Central memory CD4-positive, alpha-beta T cell (primary cell): ENCODE data around the gene LDLR.
"Not testable (repeated sequence)": the region's sequence is repeated elsewhere in the genome, so short reads cannot be mapped to it uniquely, and the experiment has no call there.

ENCODE experiments used
- DNase-seq: peaks from one replicate; pipeline ENCODE4 v3.0.0; 2022

The LDLR gene

DNA sequence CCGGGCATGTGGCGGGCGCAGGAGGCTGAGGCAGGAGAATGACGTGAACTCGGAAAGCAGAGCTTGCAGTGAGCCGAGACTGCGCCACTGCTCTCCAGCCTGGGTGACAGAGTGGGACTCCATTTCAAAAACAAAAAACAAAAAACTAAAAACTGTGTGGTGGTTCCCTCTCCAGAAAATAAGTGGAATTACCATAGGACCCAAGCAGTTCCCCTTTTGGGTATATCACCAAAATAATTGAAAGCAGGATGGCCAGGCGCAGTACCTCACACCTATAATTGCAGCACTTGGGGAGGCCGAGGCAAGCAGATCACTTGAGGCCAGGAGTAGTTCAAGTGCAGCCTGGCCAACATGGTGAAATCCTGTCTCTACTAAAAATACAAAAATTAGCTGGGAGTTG, 15.7 kb upstream of the LDLR start:
- no peak for DNase-seq

DNA sequence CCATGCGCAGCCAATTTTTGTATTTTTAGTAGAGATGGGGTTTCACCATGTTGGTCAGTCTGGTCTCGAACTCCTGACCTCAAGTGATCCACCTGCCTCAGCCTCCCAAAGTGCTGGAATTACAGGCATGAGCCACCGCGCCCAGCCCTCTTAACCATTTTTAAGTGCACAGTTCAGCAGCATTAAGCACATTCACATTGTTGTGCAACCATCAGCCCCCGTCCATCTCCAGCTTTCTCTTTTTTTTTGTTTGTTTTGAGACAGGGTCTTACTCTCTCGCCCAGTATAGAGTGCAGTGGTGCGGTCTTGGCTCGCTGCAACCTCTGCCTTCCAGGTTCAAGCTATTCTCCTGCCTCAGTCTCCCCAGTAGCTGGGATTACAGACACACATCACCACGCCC, 12.5 kb upstream of the LDLR start:
- DNase-seq: not testable (repeated sequence)

DNA sequence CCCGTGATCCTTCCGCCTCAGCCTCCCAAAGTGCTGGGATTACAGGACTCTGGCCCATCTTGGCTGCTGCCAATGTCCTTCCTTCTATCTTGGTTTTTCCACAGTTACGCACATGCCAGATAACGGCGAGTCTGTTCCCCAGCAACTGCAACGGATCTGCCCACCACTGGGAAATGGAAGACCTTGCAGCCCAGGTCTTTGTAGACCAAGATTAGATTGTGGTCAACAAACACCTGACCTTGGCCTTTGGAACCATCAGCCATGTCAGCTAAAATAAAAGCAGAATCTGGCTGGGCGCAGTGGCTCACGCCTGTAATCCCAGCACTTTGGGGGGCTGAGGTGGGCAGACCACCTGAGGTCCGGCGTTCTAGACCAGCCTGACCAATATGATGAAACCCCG, 10.4 kb upstream of the LDLR start:
- no peak for DNase-seq

DNA sequence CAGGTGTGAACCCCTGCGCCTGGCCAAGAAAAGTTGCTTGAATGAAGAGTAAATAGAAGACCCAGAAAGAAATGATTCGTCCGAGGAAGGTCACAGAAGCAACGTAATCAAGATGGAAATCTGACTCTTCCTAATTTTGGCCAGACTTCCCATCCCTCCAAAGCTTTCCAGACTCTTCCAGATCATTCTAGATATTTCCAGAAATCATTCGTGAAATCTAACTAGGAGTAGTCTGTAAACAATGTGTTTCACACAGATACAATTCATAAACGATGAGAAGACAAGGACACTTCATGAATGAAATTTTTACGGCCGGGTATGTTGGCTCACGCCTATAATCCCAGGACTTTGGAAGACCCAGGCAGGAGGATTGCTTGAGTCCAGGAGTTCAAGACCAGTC, 9.3 kb upstream of the LDLR start:
- DNase-seq: no peak

DNA sequence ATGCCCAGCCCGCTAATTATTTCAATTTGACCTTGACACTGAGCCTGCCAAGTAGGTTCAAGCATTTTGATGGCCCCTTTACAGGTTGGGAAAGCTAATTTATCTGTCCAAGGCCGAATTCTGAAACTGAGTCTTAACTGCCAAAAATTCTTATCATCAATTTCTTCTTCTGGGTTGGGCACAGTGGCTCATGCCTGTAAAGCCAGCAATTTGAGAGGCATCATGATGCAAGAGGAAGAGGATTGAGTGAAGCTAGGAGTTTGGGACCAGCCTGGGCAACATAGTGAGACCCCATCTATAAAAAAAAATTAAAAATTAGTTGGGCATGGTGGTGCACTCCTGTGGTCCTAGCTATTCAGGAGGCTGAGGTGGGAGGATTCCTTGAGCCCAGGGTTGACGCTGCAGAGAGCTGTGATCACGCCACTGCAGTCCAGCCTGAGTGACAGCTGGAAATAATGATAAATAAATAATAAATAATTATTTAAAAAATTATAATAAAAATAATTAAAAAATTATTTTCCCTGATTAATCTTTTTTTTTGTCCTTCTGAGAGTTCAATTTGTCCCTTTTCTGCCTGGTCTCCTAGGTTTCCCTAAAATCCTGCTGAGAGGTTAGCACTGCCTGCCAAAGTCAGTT, 1.3 kb upstream of the LDLR start:
- DNase-seq: no peak

DNA sequence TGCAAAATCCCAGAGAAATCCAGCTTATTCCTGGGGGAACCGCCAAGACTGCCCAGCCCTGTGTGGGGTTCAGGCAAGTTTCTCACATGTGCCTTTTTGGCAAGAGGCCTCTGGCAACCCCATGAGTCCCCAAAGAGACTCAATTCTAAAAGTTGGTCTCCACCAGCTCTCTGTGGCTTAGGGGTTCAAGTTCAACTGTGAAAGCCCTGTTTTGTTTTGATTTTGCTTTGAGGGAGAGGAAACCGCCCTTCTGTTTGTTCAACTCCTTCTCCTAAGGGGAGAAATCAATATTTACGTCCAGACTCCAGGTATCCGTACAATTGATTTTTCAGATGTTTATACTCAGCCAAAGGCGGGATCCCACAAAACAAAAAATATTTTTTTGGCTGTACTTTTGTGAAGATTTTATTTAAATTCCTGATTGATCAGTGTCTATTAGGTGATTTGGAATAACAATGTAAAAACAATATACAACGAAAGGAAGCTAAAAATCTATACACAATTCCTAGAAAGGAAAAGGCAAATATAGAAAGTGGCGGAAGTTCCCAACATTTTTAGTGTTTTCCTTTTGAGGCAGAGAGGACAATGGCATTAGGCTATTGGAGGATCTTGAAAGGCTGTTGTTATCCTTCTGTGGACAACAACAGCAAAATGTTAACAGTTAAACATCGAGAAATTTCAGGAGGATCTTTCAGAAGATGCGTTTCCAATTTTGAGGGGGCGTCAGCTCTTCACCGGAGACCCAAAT, 583 bp upstream of the LDLR start:
- DNase-seq: no peak

DNA sequence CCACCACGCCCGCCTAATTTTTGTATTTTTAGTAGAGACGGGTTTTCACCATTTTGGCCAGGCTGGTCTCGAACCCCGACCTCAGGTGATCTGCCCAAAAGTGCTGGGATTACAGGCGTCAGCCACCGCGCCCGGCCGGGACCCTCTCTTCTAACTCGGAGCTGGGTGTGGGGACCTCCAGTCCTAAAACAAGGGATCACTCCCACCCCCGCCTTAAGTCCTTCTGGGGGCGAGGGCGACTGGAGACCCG, 676 bp downstream of the LDLR start:
- DNase-seq: not testable (repeated sequence)

DNA sequence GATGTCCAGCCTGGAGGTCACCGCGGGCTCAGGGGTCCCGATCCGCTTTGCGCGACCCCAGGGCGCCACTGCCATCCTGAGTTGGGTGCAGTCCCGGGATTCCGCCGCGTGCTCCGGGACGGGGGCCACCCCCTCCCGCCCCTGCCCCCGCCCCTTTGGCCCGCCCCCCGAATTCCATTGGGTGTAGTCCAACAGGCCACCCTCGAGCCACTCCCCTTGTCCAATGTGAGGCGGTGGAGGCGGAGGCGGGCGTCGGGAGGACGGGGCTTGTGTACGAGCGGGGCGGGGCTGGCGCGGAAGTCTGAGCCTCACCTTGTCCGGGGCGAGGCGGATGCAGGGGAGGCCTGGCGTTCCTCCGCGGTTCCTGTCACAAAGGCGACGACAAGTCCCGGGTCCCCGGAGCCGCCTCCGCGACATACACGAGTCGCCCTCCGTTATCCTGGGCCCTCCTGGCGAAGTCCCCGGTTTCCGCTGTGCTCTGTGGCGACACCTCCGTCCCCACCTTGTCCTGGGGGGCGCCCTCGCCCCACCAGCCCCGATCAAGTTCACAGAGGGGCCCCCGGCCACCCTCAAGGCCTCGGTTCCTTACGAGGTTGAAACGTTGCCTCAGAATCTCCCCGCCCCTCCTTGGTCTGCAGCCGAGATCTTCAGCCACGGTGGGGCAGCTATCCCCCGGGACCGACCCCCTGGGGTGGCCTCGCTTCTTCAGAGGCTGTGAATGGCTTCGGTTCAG, 1.2 kb downstream of the LDLR start:
- DNase-seq: peak; percentile 97

DNA sequence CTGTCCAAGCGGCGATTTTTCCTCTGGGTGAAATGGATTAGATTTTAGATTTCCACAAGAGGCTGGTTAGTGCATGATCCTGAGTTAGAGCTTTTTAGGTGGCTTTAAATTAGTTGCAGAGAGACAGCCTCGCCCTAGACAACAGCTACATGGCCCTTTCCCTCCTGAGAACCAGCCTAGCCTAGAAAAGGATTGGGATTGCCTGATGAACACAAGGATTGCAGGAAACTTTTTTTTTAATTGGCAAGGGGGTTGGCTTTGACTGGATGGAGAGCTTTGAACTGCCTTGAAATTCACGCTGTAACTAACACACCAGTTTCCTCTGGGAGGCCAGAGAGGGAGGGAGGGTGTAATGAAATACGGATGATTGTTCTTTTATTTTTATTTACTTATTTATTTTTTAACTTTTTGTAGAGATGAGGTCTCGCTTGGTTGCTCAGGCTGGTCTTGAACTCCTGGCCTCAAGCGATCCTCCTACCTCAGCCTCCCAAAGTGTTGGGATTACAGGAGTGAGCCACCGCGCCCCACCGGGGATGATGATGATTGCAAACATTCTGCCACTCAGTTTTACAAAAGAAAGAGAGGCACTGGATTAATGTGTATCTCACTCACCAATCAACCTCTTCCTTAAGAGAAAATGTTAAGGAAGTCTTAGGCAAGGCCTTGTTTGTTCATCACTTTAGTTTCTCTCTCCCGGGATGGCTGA, 1.9 kb downstream of the LDLR start:
- peak; percentile 27 for DNase-seq

DNA sequence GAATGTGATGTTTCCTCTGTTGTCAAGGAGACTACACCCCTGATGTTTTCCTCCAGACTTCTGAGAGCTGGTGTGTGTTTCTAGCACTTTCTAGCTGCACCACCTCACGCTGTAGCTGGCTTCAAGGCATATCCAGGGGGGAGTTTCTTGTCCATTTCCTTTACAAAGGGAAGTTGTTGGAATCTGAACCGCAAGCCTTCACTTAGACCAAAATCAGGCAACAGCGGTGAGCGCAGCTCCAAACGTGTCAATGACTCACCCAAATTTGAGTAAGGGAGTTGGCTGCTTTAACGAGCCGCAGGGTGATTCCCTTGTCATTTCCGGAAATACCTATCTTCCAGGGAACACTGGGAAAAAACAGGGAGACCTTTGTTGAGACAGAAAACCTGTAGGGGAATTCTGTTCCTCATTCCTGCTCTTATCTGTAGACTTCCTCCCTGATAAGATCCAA, 2.5 kb downstream of the LDLR start:
- peak; percentile 78 for DNase-seq

DNA sequence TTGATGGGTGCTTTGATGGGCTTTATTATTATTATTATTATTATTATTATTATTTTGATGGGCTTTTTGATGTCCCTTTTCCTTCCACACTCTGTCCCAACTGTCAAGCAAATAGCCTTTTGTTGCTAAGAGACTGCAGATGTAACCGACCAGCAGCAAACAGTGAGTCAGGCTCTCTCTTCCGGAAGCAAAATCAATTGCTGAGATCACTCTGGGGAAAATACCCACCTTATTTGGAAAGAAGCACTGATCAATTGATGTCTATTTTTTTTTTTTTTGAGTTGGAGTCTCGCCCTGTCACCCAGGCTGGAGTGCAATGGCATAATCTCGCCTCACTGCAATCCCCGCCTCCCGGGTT, 2.9 kb downstream of the LDLR start:
- DNase-seq: peak; percentile 85

DNA sequence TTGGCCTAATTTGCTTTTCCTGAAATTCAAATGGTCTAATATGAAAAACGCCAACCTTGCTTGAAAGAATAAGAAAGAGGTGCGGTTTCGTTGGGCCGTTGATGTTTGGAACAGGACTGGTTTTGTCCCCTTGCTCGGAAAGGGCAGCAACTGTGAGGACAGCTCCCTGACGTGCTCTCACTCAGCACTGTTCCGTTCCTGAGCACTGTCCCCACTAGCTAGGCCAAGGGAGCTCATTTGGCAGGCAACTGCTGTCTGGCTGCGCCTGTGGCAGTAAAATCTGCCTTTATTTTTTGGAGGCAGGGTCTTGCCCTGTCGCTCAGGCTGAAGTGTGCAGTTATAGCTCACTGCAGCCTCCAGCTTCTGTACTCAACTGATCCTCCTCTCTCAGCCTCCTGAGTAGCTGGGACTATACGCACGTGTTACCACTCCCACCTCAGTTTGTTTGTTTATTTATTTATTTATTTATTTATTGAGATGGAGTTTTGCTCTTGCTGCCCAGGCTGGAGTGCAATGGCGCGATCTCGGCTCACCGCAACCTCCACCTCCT, 4.5 kb downstream of the LDLR start:
- no peak for DNase-seq

DNA sequence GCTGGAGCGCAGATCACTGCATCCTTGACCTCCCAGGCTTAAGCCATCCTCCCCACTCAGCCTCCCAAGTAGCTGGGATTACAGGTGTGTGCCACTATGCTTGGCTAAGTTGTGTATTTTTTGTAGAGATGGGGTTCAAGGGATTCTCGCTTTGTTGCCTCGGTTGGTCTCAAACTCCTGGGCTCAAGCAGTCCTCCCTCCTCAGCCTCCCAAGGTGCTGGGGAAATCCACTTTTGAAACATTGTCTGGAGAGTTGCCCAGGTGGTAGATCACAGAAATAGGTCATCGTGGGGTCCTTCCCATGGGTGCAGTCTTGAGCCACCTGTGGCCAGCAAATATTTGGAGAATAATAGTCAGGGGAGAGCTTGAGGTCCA, 5.2 kb downstream of the LDLR start:
- DNase-seq: no peak

DNA sequence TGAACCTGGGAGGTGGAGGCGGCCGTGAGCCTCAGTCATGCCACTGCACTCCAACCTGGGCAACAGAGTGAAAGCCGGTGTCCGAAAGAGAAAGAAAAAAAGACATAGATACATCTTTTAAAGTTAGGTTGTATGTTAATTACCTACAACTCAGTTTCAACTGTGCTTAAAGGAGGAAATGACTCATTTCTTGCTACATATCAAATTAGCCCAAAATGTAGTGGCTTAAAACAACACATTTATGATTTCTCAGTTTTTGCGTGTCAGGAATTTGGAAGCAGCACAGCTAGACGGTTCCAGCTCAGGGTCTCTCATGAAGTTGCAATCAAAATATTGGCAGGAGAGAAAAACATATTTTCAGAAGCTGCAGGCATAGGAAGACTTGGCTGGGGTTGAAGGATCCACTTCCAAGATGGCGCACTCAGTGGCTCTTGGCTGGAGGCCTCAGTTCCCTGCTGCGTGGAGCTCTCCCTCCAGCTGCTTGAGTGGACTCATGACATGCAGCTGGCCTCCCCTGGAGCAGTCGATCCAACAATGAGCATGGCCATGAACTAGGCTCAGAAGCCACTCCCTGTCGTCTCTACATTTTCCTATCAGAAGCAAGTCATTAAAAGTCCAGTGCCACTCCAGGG, 7.1 kb downstream of the LDLR start:
- peak; percentile 28 for DNase-seq

DNA sequence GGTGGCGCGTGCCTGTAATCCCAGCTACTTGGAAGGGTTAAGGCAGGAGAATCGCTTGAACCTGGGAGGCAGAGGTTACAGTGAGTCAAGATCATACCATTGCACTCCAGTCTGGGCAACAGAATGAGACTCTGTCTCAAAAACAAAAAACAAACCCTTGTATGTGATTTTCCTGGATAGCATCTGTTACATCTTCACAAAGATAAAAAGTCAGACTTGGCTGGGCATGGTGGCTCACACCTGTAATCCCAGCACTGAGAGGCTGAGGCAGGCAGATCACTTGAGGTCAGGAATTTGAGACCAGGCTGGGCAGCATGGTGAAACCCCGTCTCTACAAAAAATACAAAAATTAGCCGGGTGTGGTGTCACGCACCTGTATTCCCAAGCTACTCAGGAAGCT, 8.1 kb downstream of the LDLR start:
- DNase-seq: not testable (repeated sequence)

DNA sequence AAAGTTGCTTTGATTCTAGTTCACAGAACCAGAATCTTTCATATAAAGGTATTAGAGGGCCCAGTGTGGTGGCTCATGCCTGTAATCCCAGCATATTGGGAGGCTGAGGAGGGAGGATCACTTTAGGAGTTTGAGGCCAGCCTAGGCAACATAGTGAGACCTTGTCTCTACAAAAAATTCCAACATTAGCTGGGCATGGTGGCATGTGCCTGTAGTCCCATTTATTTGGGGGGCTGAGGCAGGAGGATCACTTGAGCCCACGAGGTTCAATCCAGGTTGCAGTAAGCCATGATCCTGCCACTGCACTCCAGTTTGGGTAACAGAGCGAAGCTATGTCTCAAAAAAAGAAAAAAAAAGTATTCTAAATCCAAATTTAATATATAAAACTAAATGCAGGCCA, 9.1 kb downstream of the LDLR start:
- no peak for DNase-seq

DNA sequence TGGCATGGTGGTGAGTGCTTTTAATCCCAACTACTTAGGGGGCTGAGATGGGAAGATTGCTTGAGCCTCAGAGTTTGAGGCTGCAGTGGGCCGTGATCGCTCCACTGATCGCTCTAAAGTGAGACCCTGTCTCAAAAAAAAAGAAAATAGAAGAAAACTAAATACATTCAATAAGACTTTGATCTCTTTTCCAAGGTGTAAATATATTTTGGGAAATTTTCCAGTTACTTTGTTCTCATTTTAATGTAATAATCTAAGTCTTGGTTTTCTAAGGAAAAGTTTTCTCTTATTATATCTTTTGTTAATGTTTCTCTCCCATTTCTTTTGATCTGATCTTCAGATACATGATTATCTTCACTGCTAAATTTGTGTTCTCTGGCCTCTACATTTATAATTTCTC, 9.6 kb downstream of the LDLR start:
- DNase-seq: no peak

DNA sequence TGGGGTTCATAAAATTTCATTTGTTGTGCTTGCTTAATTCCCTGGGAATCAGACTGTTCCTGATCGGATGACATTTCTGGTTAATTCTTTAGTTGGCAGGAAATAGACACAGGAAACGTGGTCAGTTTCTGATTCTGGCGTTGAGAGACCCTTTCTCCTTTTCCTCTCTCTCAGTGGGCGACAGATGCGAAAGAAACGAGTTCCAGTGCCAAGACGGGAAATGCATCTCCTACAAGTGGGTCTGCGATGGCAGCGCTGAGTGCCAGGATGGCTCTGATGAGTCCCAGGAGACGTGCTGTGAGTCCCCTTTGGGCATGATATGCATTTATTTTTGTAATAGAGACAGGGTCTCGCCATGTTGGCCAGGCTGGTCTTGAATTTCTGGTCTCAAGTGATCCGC, 10.8 kb downstream of the LDLR start:
- DNase-seq: no peak

DNA sequence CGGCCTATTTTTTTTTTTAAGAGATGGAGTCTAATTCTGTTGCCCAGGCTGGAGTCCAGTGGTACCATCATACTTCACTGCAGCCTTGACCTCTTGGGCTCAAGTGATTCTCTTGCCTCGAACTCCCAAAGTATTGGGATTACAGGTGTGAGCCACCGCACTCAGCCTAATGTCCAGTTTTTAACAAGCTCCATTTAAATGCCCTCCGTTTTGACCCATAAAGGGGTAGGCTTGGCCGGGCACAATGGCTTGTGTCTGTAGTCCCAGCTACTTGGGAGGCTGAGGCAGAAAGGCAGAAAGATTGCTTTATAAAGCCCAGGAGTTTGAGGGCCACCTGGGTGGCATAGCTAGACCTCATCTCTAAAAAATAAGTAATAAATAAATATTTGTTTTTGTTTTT, 11.8 kb downstream of the LDLR start:
- no peak for DNase-seq

DNA sequence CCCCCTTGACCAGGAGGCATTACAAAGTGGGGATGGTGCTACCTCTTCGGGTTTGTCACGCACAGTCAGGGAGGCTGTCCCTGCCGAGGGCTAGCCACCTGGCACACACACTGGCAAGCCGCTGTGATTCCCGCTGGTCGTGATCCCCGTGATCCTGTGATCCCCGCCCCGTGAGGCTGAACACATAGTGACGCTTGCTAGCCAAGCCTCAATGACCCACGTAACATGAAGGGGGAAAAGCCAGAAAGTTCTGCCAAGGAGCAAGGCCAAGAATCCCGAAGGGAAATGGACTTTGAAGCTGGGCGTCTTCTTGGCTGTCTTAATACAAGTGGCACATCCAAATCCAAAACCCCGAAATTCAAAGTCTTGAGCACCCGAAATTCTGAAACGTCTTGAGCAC, 13.7 kb downstream of the LDLR start:
- no peak for DNase-seq

DNA sequence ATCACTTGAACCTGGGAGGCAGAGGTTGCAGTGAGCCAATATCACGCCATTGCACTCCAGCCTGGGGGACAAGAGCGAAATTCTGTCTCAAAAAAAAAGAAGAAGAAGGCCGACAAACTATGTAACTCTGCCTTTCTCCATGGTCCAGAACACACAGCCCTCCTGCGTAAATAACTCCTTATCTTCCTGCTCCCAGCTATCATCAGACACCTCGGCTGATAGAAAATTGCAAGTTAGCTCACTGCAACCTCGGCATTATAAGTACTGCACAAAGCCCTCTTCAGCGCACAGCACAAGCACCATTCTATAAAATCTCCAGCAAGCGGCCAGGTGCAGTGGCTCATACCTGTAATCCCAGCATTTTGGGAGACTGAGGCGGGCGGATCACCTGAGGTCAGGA, 14.4 kb downstream of the LDLR start:
- not testable (repeated sequence) for DNase-seq

DNA sequence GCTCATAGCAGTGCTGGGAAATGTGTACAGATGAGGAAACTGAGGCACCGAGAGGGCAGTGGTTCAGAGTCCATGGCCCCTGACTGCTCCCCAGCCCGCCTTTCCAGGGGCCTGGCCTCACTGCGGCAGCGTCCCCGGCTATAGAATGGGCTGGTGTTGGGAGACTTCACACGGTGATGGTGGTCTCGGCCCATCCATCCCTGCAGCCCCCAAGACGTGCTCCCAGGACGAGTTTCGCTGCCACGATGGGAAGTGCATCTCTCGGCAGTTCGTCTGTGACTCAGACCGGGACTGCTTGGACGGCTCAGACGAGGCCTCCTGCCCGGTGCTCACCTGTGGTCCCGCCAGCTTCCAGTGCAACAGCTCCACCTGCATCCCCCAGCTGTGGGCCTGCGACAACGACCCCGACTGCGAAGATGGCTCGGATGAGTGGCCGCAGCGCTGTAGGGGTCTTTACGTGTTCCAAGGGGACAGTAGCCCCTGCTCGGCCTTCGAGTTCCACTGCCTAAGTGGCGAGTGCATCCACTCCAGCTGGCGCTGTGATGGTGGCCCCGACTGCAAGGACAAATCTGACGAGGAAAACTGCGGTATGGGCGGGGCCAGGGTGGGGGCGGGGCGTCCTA, 15.9 kb downstream of the LDLR start:
- no peak for DNase-seq

DNA sequence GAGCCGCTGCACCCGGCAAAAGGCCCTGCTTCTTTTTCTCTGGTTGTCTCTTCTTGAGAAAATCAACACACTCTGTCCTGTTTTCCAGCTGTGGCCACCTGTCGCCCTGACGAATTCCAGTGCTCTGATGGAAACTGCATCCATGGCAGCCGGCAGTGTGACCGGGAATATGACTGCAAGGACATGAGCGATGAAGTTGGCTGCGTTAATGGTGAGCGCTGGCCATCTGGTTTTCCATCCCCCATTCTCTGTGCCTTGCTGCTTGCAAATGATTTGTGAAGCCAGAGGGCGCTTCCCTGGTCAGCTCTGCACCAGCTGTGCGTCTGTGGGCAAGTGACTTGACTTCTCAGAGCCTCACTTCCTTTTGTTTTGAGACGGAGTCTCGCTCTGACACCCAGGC, 17.2 kb downstream of the LDLR start:
- no peak for DNase-seq
